ENCODE data around the gene PSMG2. TPM values are rescaled to one million over a fixed set of nuclear protein-coding genes. Genes with fewer than 3 reads are reported as not detected.

PSMG2 gene
- total and polyA plus RNA-seq, 2 of the 13 experiments (the other 11 are each of a cell fraction or from before 2014, with no cell fraction given), result 53.4 to 94.8 TPM

DNA sequence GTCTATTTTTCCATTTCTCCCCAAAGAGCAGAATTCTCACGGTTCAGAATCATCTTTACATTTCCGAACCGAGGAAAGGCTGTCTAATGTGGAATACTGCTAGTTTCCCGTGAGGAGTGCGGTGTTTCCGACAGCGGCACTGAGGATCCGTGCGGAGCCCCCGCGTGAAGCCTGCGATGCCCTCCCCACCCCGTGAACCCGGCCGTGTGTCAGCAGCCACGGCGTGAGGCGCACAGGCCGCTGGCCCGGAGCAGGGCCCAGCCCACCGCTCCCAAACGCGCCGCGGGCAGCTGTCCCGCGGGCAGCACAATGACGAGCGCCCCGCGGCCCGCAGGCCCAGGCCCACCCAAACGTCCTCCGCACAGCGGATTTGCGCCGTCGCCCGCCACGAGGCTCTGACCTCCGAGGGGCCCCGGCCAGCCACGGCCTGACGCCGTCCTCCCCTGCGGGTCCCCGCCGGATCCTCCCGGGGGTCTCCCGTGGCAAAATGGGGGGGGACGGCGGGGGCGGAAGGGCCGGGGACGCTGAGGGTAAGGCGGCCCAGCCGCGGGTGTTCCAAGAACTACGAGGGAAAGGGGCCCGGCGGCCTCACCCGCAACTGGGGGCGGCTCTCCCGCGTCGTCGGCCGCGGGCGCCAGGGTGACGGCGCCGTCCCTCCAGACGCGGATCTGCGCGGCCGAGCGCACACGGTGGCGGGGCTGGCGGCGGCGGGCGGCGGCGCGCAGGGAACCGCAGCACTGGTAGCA is 45.7 kb upstream of the PSMG2 start (continued):
- TF ChIP-seq FOXC1 (CRISPR knock-in tag; IDR thresholded peaks at IDR 0.05; ENCODE audit: borderline replicate concordance), result peak; percentile 74; the same call in 1 of the 2 replicates
- no peak for TF ChIP-seq NR2F6 (IDR thresholded peaks at IDR 0.05)
- TF ChIP-seq NR2F6 (CRISPR knock-in tag; IDR thresholded peaks at IDR 0.05), result no peak
- peak; percentile 36; the same call in 1 of the 2 replicates for TF ChIP-seq KMT2B (CRISPR knock-in tag; IDR thresholded peaks at IDR 0.05)
- no peak for TF ChIP-seq TBP (CRISPR knock-in tag; IDR thresholded peaks at IDR 0.05)
- 0 out of 2 replicates have a peak, but pooled peaks have one; percentile 45 for TF ChIP-seq KLF6 (CRISPR knock-in tag; IDR thresholded peaks at IDR 0.05)
- TF ChIP-seq THRA (CRISPR knock-in tag; IDR thresholded peaks at IDR 0.05; ENCODE audit: borderline replicate concordance), result 0 out of 2 replicates have a peak, but pooled peaks have one; percentile 1
- 0 out of 2 replicates have a peak, but pooled peaks have one; percentile 41 for TF ChIP-seq ZC3H13 (CRISPR knock-in tag; IDR thresholded peaks at IDR 0.05)
- TF ChIP-seq HDAC1 (CRISPR knock-in tag; IDR thresholded peaks at IDR 0.05), result peak; percentile 57
- 0 out of 2 replicates have a peak, but pooled peaks have one; percentile 62 for TF ChIP-seq ZNF713 (CRISPR knock-in tag; IDR thresholded peaks at IDR 0.05)
- 0 out of 2 replicates have a peak, but pooled peaks have one; percentile 17 for TF ChIP-seq HOXA3 (CRISPR knock-in tag; IDR thresholded peaks at IDR 0.05)
- TF ChIP-seq SPEN (CRISPR knock-in tag; IDR thresholded peaks at IDR 0.05; ENCODE audit: low read depth), result peak; percentile 72

Data from HepG2 (cell line).